RKO (cell line): ENCODE measurements around the gene HDLBP.

Source experiments
- DNase-seq: peaks from one replicate; pipeline ENCODE4 v3.0.0-alpha.2; 2016; ENCODE audit warnings: low spot score

HDLBP gene

DNA sequence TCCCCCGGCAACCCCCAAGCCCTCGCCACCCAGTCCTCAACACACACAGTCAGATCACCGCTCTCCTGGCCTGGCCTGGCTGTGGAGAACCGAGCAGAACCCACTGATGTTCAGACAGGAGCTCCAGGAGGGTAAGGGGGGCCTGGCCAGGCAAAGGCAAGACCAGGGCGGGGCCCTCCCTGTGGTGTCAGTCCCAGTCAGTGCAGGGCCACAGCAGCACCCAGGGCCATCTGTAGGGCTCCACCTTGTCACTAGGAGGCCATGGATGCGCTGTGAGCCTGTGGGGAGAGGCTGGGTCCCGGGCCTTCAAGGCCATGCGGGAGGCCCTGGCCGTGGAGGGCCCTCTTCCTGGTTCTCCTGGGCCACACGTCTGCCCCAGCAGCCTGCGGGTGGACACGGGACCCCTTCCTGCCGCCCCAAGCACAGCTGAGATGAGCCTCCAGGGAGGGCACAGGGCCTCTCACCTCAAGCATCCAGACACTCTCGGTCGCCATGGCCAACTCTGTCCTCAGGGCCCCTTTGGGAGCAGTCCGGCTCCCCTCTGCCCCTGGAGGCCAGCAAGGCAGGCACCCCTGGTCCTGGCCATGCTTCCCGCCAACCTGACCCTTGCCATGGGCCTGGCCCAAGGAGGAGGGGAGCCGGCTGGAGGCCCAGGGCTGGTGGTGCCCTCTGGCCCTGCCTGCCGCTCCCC is 125.0 kb downstream of the HDLBP start:
- no peak for DNase-seq

DNA sequence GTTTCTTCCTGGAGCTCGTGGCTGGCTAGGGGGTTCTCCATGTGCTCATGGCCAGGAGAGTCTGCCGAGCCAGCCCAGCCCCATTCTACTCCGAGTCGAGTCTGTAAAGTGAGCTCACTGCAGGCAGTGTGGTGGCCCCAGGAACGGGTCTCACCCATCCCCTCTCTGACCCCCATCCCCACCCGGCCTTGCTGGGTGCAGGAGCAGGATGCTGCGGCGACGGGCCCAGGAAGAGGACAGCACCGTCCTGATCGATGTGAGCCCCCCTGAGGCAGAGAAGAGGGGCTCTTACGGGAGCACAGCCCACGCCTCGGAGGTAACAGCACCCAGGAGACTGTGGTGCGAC is 125.6 kb downstream of the HDLBP start:
- DNase-seq = no peak

DNA sequence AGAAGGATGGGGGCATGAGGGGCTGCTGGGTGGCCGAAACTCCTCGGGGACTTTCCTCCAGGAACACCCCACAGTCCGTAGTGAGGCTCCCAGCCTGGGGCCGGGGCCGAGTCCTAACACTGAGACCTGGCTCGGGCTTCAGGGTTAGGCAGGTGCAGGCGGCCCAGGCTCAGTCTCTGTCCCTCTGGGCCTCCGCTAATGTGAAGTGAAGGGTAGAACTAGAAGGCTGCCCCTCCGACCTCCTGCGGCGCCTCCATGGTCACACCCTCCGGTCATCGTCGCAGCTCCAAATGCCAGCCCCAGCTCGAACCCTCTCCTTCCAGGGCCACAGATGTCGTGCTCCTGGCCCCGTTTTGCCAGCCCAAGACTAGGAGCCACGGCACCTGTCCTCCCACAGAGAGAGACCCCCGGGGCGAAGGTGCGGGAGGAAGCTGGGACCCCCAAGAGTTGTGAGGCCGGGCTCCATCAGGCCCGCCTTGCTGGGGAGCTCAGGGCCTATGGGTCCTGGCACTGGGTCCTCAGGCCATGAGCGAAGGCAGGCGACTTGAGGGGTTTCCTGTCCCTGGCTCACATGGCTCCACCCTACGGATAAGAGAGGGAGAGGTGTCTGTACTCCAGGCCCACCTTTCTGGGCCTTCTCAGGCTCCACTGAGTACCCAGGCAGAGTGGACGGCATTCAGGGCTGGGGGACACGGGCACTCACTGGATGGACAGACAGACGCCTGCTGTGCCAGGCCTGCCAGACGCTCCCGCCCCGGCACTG is 126.2 kb downstream of the HDLBP start:
- no peak for DNase-seq

DNA sequence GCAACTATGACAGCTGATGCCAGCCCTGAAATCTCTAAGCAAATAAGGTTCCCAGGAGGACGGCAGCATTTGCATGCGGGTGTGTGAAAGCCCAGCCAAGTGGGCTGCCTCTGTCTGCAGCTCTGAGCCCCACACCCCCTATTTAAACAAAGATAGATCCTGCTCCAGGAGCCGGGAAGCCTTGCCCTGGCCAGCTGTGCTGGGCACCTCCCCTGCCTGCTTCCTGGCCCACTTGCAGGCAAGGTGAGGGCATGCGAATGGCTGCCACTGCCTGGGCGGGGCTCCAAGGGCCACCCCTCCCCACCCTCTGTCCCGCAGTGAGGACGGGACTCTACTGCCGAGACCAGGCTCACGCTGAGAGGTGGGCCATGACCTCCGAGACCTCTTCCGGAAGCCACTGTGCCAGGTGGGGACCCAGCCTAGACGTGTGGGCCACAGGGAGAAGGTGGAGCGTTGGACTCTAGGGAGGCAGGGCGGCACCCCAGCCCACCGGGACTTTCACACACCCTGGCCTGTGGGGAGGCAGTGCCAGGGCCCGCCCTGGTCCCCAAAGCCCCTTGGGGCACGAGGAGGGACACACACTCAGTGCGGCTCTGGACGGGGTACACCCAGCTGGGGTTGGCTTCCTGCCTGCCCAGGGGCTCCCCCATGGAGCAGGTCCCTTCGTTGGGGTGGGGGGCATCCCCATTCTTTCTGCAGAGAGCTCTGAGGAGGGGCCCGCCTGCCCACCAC is 126.9 kb downstream of the HDLBP start, which contains the start of gene ANO7:
ANO7 (plus strand) TSS at position 317 of the 732 bp plus-strand sequence. CDS start 1,387 bp downstream, outside the sequence.
- DNase-seq = no peak

DNA sequence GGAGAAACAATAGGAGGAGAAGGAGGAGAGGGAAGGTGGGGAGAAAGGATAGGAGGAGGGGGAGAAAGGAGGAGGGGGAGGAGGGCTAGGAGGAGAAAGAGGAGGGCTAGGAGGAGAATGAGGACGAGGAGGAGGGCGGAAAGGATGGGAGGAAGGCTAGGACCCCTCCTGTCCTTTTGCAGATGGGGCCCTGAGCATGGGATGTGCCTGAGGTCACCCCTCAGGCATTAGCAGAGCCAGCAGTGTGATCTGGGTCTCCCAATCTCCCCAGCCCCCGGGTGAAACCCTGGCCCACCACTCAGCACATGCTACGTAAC is 127.6 kb downstream of the HDLBP start:
- DNase-seq = no peak

DNA sequence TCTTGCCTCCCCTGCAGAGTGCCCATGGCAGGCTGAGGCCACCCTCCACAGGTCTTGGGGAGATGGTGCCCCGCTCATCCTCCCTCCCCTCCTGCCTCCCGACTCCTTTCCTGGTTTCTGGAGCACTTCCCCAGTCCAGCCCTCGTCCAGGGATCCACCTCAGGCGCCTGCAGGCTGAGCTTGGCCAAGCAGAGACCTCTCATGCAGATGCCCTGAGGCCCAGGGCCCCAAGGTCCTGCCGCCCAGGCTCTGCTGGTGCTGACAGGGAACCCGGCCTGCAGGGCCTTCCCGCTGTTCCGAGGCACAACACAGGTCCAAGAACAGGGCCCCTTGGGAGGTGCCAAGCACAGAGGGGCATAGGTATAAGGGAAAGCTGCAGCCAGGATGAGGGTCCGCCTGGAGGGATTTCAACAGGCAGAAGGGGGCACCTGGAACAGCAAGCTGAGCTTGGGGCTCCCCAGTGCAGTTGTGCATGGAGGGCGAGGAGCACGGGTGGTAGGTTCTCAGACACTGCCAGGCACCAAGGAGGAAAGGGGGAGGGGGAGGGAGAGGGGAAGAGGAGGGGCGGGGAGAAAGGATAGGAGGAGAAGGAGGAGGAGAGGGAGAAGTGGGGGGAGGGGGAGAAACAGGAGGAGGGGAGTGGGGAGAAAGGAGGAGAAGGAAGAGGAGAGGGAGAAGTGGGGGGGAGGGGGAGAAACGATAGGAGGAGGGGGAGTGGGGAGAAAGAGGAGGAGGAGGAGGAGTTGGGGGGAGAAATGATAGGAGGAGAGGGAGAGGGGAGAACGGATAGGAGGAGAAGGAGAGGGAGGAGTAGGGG is 128.2 kb downstream of the HDLBP start:
- no peak for DNase-seq

DNA sequence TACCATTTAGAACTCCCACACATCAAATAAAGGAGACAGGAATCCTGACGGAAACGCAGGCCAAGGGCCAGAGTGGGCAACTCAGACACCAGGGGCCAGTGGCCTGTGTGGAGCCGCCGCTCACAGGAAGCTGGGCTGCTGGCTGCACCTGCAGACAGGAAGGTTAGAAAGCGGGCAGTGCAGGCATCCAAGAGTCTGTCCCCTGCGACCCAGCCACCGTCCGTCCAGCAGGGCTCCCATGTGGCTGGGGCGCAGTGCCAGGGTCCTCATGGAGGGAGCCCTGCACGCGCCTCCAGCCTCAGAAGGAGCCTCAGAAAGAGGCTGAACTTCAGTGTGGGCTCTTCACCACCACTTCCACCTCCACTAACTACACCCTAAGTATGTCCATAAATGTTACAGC is 129.5 kb downstream of the HDLBP start:
- no peak for DNase-seq

DNA sequence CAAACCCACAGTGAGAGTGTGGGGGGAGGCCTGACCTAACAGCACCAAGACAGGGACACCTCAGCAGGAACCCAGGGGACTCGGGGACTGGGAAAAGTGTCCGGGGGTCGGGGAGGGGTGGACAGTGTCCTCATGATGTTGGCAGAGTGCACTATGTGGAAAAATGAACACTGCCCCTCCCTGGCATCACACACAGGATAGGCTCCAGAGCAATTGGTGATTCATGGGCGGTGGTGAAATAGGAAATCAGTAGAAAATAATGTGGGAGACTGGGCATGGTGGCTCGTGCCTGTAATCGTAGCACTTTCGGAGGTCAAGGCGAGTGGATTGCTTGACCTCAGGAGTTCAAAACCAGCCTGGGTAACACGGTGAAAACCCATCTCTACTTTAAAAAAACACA is 130.6 kb downstream of the HDLBP start:
- no peak for DNase-seq

DNA sequence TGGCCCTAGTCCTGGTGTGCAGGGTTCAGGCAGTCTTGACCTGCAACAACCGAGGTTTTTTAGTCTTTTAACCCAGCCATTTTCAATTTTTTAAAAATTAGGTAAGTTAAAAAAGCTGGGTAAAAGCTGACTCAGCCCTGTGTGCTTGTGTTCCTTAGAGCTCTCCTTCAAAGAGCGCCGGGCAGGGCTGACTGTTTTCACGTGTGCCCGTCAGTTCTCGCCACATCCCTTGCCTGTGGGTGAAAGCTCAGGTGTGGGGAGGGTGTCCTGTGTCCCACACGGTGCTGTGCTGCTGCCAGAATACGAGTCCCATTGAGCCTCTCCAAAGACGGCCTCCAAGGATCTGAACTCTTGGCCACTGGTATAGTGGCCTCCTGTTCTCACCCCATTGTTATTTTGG is 132.3 kb downstream of the HDLBP start:
- no peak for DNase-seq

DNA sequence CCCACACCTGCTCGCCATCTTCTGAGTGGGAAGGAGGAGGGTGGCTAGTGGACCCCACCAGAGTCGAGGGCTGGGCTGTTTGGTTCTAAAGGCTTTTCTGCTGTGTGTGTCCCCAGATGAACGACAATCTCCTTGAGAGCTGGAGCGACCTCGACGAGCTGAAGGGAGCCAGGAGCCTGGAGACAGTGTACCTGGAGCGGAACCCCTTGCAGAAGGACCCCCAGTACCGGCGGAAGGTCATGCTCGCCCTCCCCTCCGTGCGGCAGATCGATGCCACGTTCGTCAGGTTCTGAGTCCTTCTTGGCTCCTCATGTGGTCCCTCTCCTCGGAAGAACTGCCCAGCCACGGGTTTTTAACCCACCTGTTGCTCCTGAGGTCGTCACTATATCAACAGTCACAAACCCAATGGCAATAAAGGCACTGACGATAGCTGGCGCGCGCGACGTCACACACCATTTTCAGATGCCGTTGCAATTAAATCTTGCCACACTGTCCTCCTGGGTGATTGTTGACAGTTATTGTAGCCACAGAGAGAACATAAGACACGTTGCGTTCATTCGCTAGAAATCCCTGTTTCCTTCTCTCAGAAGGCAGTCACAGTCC is 132.8 kb downstream of the HDLBP start:
- no peak for DNase-seq

DNA sequence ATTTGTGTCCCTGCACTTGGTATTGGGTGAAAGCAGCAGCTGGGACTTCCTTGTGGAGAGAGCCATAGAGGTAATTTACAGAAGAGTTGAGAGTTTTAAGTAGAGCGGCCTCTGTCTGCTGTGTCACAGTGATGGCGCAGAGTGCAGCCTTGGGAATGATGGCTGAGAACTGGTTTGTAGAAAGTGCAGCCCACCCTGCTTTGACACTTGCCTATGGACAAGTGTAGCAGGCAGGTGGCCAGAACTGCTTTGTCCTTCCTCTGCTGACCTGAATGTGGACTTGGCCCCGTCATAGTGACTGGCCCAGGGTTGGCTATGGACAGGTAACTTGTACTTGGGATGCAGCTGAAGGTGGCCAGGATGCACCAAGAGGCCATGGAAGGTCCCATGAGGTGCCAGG is 133.3 kb downstream of the HDLBP start:
- DNase-seq = no peak

DNA sequence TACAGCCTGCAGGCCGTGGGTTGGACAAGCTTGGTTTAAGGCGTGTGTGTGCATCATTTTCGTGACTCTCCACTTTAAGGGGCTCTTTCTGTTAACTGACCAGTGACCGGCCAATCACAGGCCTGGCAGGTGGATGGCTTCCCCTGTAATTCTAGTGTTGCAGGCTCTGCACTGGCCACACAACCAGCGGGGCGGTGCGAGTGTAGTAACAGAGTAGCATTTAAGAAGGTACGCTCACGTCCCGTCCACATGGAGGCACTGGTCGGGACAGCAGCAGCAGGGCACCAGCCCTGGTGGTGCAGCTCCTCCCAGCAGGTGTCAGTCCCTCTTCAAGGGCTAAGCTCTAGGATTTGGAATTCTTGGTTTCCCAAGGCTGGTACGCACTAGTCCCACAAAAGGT is 135.0 kb downstream of the HDLBP start:
- no peak for DNase-seq

DNA sequence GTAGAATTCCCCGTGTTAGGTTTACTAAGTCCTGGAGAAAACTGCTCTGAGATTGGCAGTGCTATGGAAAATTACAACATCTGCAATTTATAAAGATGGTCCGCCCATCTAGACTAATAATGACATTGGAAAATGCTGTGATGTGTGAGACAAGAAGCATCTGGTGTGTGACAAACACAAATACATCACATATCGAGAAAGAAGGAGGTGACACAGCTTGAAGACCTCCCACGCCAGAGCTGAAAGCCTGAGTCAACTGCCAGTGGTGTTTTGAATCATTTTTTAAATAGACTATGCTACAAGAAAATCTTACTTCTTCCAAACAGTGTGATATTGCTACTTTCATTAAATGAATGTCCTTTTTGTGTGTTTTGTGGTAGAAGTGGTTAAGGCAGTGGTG is 135.6 kb downstream of the HDLBP start:
- DNase-seq = peak; percentile 16

DNA sequence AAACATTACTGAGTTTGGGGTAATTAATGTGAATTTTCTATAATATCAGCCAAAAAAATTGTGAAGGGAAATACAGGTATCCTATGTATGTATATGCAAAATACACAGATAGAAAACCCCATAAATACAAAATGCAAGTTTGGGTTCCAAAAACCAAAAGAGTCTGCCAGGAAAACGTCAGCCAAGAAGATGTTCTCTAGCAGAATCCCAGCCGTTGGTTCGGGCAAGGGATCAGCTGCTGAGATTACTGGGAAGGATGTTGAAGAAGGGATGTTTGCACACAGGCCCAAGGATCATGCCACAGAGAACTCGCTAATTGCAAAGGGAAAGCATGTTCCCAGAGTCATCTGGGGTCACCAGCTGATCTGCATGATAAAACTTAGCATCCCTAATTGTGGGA is 136.5 kb downstream of the HDLBP start:
- no peak for DNase-seq

DNA sequence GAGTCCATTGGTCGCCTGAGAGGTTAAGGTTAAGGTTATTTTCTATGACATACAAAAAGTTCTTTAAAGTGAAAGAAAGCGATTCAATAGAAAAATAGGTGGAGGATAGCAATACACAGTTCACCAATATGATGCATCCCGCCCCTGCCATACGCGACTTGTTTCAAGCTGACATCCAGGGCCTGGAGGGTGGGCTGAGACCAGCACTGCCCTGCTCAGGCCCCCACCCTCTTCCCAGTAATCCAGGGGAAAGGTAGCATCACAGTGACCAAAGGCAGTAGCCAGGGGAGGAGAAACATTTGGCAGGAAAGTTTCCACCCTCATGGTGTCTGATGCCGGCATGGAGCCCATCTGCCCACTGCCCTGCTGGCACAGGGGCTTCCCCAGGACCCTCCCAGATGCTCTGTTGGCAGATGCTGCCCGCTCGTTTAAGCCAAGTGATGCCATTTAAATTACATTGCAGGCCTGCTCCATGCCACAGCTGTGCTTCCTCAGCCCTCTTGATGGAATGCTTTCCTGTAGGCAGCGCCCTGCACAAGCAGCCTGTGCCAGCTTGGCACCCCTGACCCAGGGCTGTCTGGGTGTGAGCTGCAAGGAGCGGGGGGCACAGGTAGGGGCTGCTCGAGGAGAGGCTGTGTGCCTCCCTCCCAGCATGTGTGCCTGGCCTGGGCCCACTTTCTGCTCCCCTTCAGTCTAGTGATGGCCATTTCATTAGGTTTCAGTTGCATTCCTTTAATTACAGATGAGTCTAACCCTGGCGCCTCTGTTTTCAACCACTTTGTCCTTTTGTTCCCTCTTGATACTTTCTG is 137.7 kb downstream of the HDLBP start:
- DNase-seq = no peak
